Measurements from ENCODE around the gene MYO3A.

DNA sequence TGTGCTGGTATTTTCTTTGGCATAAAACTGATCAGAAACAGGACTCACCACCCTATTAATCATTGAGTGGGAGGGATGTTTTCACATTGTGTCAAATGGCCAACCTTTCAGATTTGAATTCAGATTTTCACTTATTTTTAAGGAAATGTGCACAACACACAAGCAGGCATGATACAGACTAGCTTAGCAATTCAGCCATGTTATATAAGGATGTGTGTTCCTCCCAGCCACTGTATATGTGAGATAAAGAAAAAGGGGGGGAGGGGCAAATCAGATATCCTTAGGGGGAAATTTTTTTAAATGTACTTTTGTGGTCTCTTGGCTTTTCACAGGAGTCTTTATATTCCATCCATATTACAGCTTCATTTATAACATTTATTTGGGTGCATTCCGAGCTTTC is 285.6 kb downstream of the MYO3A start:
- TF ChIP-seq, protein P1, sequence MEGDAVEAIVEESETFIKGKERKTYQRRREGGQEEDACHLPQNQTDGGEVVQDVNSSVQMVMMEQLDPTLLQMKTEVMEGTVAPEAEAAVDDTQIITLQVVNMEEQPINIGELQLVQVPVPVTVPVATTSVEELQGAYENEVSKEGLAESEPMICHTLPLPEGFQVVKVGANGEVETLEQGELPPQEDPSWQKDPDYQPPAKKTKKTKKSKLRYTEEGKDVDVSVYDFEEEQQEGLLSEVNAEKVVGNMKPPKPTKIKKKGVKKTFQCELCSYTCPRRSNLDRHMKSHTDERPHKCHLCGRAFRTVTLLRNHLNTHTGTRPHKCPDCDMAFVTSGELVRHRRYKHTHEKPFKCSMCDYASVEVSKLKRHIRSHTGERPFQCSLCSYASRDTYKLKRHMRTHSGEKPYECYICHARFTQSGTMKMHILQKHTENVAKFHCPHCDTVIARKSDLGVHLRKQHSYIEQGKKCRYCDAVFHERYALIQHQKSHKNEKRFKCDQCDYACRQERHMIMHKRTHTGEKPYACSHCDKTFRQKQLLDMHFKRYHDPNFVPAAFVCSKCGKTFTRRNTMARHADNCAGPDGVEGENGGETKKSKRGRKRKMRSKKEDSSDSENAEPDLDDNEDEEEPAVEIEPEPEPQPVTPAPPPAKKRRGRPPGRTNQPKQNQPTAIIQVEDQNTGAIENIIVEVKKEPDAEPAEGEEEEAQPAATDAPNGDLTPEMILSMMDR (conservative IDR thresholded peaks at IDR 0.05) = no peak
- TF ChIP-seq ZFX (IDR thresholded peaks at IDR 0.05) = no peak
